Adrenal gland (tissue), 5 donors: Measurements from ENCODE around the gene VSX2.

Experiments
- POLR2A ChIP-seq, 2 donors: fragments of 450-650 bp; IDR thresholded peaks; one replicate each; pipeline ENCODE4 v1.6.1; 2017; ENCODE audit warnings: antibody characterized with exemption in 2 of 2, mild to moderate bottlenecking in 2 of 2, moderate library complexity in 1 of 2
- TF ChIP-seq, protein P1 (sequence below), 6 experiments: fragments of 450-650 bp in 4 of 6; fragments of 200-600 bp in 2 of 6; sonication (generic) in 1 of 6; IDR thresholded peaks; 1 replicate in 5 of 6; 2 replicates in 1 of 6; pipeline versions ENCODE4 v1.5.1 to v1.8.0; 2016 to 2021; ENCODE audit warnings: antibody characterized with exemption in 6 of 6, mild to moderate bottlenecking in 2 of 6, moderate library complexity in 1 of 6
- donor health status: DM: no; HTN: no; CAD: no.

DNA sequence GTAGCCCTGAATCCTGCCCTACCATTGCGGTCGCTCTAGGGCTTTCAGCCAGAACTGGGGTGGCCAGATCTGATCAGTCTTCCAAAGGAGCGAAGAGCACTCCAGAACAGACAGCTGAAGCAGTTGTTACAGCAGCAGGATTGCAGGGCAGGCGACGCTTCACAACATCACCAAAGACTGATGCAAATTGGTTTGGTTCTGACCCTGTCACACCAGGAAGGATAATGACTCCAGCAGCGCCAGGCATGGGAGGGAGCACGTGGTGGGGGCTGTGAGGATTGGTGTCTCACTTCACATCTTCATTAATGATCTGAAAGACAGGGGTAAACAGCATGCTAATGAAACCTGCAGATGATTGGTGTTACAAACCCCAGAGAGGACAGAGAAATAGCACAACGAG is 30.6 kb upstream of the VSX2 start:
- TF ChIP-seq, protein P1, sequence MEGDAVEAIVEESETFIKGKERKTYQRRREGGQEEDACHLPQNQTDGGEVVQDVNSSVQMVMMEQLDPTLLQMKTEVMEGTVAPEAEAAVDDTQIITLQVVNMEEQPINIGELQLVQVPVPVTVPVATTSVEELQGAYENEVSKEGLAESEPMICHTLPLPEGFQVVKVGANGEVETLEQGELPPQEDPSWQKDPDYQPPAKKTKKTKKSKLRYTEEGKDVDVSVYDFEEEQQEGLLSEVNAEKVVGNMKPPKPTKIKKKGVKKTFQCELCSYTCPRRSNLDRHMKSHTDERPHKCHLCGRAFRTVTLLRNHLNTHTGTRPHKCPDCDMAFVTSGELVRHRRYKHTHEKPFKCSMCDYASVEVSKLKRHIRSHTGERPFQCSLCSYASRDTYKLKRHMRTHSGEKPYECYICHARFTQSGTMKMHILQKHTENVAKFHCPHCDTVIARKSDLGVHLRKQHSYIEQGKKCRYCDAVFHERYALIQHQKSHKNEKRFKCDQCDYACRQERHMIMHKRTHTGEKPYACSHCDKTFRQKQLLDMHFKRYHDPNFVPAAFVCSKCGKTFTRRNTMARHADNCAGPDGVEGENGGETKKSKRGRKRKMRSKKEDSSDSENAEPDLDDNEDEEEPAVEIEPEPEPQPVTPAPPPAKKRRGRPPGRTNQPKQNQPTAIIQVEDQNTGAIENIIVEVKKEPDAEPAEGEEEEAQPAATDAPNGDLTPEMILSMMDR (IDR thresholded peaks at IDR 0.05) = no peak
- no peak for TF ChIP-seq POLR2A (IDR thresholded peaks at IDR 0.05)
